ENCODE measurements around the gene NT5M.

GRCh38 chr17:17377071-17377967 lies 74.1 kb downstream of the NT5M start:
- TF ChIP-seq, protein P1, sequence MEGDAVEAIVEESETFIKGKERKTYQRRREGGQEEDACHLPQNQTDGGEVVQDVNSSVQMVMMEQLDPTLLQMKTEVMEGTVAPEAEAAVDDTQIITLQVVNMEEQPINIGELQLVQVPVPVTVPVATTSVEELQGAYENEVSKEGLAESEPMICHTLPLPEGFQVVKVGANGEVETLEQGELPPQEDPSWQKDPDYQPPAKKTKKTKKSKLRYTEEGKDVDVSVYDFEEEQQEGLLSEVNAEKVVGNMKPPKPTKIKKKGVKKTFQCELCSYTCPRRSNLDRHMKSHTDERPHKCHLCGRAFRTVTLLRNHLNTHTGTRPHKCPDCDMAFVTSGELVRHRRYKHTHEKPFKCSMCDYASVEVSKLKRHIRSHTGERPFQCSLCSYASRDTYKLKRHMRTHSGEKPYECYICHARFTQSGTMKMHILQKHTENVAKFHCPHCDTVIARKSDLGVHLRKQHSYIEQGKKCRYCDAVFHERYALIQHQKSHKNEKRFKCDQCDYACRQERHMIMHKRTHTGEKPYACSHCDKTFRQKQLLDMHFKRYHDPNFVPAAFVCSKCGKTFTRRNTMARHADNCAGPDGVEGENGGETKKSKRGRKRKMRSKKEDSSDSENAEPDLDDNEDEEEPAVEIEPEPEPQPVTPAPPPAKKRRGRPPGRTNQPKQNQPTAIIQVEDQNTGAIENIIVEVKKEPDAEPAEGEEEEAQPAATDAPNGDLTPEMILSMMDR (conservative IDR thresholded peaks at IDR 0.05), result no peak
- no peak for TF ChIP-seq ZFX (IDR thresholded peaks at IDR 0.05)
